OCI-LY1 (cell line): ENCODE measurements around the gene OTULINL.

Source experiments
- H2AFZ ChIP-seq: fragments of 200-600 bp; sonication (generic), shearing (Covaris generic); 2 replicates; pipeline ENCODE4 v1.6.0; 2014; ENCODE audit warnings: antibody characterized with exemption, mild to moderate bottlenecking, low read length
- H3F3A ChIP-seq: fragments of 200-600 bp; sonication (generic), shearing (Covaris generic); 2 replicates; pipeline ENCODE4 v1.6.0; 2014; ENCODE audit warnings: mild to moderate bottlenecking, antibody characterized with exemption, low read length, moderate library complexity; ENCODE audit not compliant: insufficient read depth
- H3K27ac ChIP-seq: fragments of 200-600 bp; sonication (generic); 2 replicates; pipeline ENCODE4 v1.5.1; 2014; ENCODE audit warnings: low read length, mixed run types, mild to moderate bottlenecking, low read depth; ENCODE audit not compliant: poor library complexity, severe bottlenecking
- H3K27me3 ChIP-seq: fragments of 200-600 bp; sonication (generic); 2 replicates; pipeline ENCODE4 v1.6.0; 2014; ENCODE audit warnings: antibody characterized with exemption, mild to moderate bottlenecking, low read length, moderate library complexity; ENCODE audit not compliant: insufficient read depth
- H3K36me3 ChIP-seq: fragments of 200-600 bp; sonication (generic); 2 replicates; pipeline ENCODE4 v1.6.1; 2014; ENCODE audit warnings: mild to moderate bottlenecking, antibody characterized with exemption, low read length, moderate library complexity, mixed read lengths; ENCODE audit not compliant: insufficient read depth
- H3K4me1 ChIP-seq: fragments of 200-600 bp; sonication (generic); 2 replicates; pipeline ENCODE4 v1.5.1; 2014; ENCODE audit warnings: mild to moderate bottlenecking, low read length, moderate library complexity; ENCODE audit not compliant: insufficient read depth, severe bottlenecking
- H3K4me2 ChIP-seq: fragments of 200-600 bp; sonication (generic), shearing (Covaris generic); 2 replicates; pipeline ENCODE4 v1.6.1; 2014; ENCODE audit warnings: low read length
- H3K4me3 ChIP-seq: fragments of 200-600 bp; sonication (generic); 2 replicates; pipeline ENCODE4 v1.5.1; 2014; ENCODE audit warnings: low read length, low read depth, mild to moderate bottlenecking, mixed read lengths; ENCODE audit not compliant: poor library complexity, severe bottlenecking
- H3K79me2 ChIP-seq: fragments of 200-600 bp; shearing (Covaris generic); 2 replicates; pipeline ENCODE4 v1.6.1; 2016; ENCODE audit warnings: mixed run types, low read length, mixed read lengths; ENCODE audit not compliant: insufficient read depth
- H3K9ac ChIP-seq: fragments of 200-600 bp; sonication (generic), shearing (Covaris generic); 2 replicates; pipeline ENCODE4 v1.6.1; 2014; ENCODE audit warnings: mild to moderate bottlenecking, low read length, mixed read lengths
- H3K9me2 ChIP-seq: fragments of 200-600 bp; sonication (generic), shearing (Covaris generic); 2 replicates; pipeline ENCODE4 v1.6.1; 2014; ENCODE audit warnings: low read depth, mild to moderate bottlenecking, low read length, mixed read lengths
- H3K9me3 ChIP-seq: fragments of 200-600 bp; shearing (Covaris generic); 2 replicates; pipeline ENCODE4 v1.6.1; 2014; ENCODE audit warnings: low read length, mixed read lengths
- H4K20me1 ChIP-seq: fragments of 200-600 bp; sonication (generic), shearing (Covaris generic); 2 replicates; pipeline ENCODE4 v1.6.0; 2016; ENCODE audit warnings: mild to moderate bottlenecking, low read length; ENCODE audit not compliant: insufficient read depth
- EZH2 ChIP-seq: fragments of 200-600 bp; sonication (generic), shearing (Covaris generic); IDR thresholded peaks from 2 replicates; pipeline ENCODE4 v1.8.0; 2017; ENCODE audit warnings: borderline replicate concordance, mixed run types, mild to moderate bottlenecking, antibody characterized with exemption, low read length, moderate library complexity, mixed read lengths
- TF ChIP-seq, protein P1 (sequence below): fragments of 200-600 bp; sonication (generic), shearing (Covaris generic); IDR thresholded peaks from 2 replicates; pipeline ENCODE4 v1.5.1; 2017; ENCODE audit warnings: mild to moderate bottlenecking, antibody characterized with exemption, low read length, moderate library complexity, mixed read lengths

Gene OTULINL

DNA sequence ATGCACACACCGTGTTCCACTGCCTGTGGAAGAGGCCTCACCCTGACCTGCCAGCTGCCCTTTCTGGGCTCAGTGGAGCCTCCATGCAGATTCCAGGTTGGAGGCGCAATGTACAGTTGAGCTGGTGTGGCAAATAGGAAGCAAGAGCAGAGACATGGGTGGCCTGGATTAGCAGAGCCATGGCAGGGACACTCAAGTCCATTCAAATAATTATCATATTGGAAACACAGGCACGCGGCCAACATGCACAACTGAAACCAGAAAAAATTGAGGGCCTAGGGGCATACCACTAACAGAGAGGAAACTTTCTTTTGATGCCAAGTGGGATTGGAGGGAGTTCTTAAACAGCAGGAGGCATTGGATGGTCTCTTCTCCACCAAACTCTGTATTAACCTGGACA is 35.8 kb downstream of the OTULINL start:
- TF ChIP-seq, protein P1, sequence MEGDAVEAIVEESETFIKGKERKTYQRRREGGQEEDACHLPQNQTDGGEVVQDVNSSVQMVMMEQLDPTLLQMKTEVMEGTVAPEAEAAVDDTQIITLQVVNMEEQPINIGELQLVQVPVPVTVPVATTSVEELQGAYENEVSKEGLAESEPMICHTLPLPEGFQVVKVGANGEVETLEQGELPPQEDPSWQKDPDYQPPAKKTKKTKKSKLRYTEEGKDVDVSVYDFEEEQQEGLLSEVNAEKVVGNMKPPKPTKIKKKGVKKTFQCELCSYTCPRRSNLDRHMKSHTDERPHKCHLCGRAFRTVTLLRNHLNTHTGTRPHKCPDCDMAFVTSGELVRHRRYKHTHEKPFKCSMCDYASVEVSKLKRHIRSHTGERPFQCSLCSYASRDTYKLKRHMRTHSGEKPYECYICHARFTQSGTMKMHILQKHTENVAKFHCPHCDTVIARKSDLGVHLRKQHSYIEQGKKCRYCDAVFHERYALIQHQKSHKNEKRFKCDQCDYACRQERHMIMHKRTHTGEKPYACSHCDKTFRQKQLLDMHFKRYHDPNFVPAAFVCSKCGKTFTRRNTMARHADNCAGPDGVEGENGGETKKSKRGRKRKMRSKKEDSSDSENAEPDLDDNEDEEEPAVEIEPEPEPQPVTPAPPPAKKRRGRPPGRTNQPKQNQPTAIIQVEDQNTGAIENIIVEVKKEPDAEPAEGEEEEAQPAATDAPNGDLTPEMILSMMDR: no peak
- no peak for TF ChIP-seq EZH2
- no peak overlapping the region for H3K27ac ChIP-seq
- no peak overlapping the region for H2AFZ ChIP-seq
- no peak overlapping the region for H3K4me3 ChIP-seq
- H4K20me1 ChIP-seq: no peaks in the 10 kb centered on the region
- H3F3A ChIP-seq: no peaks in the 10 kb centered on the region
- no peaks in the 10 kb centered on the region for H3K36me3 ChIP-seq
- no peaks in the 10 kb centered on the region for H3K4me1 ChIP-seq
- H3K79me2 ChIP-seq: no peaks in the 10 kb centered on the region
- no peaks in the 10 kb centered on the region for H3K9me3 ChIP-seq
- no peak overlapping the region for H3K4me2 ChIP-seq
- H3K9me2 ChIP-seq: no peaks in the 10 kb centered on the region
- no peaks in the 10 kb centered on the region for H3K27me3 ChIP-seq
- H3K9ac ChIP-seq: no peak overlapping the region

DNA sequence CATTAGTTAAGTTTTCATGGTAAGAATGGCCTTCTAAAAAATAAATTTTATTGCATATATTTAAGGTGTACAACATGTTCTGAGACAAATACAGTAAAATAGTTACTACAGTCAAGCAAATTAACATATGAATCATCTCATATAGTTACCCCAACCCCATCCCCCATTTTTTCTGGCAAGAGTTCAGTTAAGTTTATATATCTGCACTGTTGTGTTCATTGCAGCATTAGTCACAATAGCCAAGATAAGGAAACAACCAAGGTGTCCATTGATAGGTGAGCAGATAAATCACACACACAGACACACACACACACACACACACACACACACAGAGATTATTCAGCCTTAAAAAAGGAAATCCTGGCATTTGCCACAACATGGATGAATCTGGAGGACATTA is 45.7 kb downstream of the OTULINL start:
- no peaks in the 10 kb centered on the region for H3K79me2 ChIP-seq
- H3K4me2 ChIP-seq: no peak overlapping the region
- no peaks in the 10 kb centered on the region for H3K9me2 ChIP-seq
- H2AFZ ChIP-seq: no peak overlapping the region
- H3K4me1 ChIP-seq: no peaks in the 10 kb centered on the region
- no peaks in the 10 kb centered on the region for H3F3A ChIP-seq
- no peak overlapping the region for H3K4me3 ChIP-seq
- TF ChIP-seq EZH2: no peak
- TF ChIP-seq, protein P1: no peak
- no peak overlapping the region for H3K27ac ChIP-seq
- no peak overlapping the region for H3K9ac ChIP-seq
- no peaks in the 10 kb centered on the region for H3K36me3 ChIP-seq
- H3K27me3 ChIP-seq: no peaks in the 10 kb centered on the region
- H3K9me3 ChIP-seq: no peaks in the 10 kb centered on the region
- no peaks in the 10 kb centered on the region for H4K20me1 ChIP-seq

DNA sequence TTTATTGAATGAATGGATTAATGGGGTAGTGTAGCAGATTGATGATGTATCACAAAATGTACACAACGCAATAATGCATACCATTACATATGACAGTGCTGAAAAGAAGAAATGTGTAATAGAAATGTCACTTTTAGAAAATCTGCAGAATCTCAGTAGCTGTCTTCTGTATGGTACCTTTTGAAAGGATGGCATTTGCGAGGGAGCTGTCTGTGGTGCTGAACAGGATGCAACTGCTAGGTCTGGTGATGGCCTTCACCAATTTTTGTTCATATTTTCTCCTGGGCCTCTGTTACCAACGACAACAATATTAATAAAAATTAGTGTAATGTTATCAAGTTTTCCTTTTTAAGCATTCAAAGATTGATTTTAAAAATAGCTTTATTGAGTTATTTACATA is 46.8 kb downstream of the OTULINL start:
- no peaks in the 10 kb centered on the region for H3K27me3 ChIP-seq
- H4K20me1 ChIP-seq: no peaks in the 10 kb centered on the region
- no peak overlapping the region for H3K9ac ChIP-seq
- H3K4me2 ChIP-seq: no peak overlapping the region
- H2AFZ ChIP-seq: no peak overlapping the region
- H3K9me3 ChIP-seq: no peaks in the 10 kb centered on the region
- H3K27ac ChIP-seq: no peak overlapping the region
- H3K9me2 ChIP-seq: no peaks in the 10 kb centered on the region
- H3K4me1 ChIP-seq: no peaks in the 10 kb centered on the region
- no peaks in the 10 kb centered on the region for H3F3A ChIP-seq
- no peaks in the 10 kb centered on the region for H3K79me2 ChIP-seq
- TF ChIP-seq, protein P1: no peak
- no peak for TF ChIP-seq EZH2
- no peak overlapping the region for H3K4me3 ChIP-seq
- H3K36me3 ChIP-seq: no peaks in the 10 kb centered on the region
